ENCODE measurements around the gene EIF3I.
"Not testable (repeated sequence)": the region's sequence is repeated elsewhere in the genome, so short reads cannot be mapped to it uniquely, and the experiment has no call there.

The EIF3I gene

GRCh38 chr1:32232558-32233304 lies 10.5 kb downstream of the EIF3I start:
- DNase-seq: no peak

- DNase-seq: no peak
These were observed 12.6 kb downstream of the EIF3I start for GRCh38 chr1:32234792-32235191.

- DNase-seq: no peak
These were observed 17.1 kb downstream of the EIF3I start for GRCh38 chr1:32239337-32239736.

DNA sequence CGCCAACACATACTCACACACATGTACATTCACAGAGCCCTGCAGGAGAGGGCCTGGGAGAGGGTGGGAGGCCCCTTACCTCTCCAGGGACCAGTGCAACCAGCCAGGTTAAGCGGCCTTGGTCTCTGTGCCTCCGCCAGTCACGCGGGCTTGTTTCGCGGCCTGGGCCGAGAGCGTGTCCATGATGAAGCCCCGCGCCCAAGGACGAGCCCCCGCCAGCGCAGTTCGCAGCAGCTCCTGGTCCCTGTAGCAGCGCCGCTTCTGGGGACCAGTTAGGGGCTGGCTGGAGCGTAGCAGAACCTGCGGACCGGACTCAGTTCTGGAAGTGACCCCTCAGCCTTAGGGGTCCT lies 17.6 kb downstream of the EIF3I start:
- no peak for DNase-seq

- DNase-seq: peak; percentile 32
These were observed 18.1 kb downstream of the EIF3I start for GRCh38 chr1:32240140-32240951.

GRCh38 chr1:32241001-32241763 lies 19.0 kb downstream of the EIF3I start:
- peak; percentile 32 for DNase-seq

DNA sequence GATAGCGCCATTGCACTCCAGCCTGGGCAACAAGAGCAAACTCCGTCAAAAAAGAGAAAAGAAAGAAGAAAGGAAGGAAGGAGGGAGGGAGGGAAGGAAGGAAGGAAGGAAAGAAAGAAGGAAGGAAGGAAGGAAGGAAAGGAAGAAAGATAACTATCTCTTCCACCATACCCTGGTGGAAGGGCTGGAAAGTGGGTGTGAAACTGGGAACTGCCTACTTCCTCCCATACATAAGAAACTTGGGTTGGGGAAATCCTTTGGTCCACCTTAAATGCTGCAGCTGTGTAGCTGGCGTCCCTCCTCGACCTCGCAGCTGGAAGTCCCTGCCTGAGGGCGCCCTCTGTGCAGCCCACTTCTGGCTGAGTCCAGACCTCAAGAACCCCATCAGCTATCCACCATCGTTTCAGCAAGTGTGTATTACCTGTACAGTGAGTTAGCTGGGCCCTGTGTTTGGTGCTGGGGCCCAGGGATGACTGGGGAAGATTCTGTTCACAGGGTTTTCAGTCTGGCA lies 20.2 kb downstream of the EIF3I start:
- no peak for DNase-seq

DNA sequence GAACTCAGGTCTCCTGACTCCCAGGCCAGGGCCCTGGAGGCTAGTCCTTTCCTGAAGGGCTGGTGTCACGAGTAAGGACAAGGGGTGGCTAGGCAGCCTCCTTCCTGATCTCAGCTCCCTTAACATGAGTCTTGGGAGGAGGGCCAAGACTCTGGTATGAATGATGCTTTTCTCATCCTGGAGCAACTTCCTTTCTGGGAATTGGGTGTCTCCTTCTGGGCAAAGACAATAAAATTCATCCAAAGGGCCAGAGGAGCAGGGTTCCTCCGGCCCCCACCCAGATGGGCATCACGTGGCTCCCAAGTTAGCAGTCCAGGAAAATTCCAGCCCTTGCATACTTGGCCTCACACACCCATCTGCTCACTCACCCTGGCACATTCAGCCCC lies 24.7 kb downstream of the EIF3I start, which contains the start of gene FAM167B:
FAM167B (plus strand) TSS at position 335 of the 386 bp plus-strand sequence. CDS start 200 bp downstream, outside the sequence.
- peak; percentile 73 for DNase-seq

GRCh38 chr1:32247452-32247851 lies 25.2 kb downstream of the EIF3I start:
- DNase-seq: no peak

DNA sequence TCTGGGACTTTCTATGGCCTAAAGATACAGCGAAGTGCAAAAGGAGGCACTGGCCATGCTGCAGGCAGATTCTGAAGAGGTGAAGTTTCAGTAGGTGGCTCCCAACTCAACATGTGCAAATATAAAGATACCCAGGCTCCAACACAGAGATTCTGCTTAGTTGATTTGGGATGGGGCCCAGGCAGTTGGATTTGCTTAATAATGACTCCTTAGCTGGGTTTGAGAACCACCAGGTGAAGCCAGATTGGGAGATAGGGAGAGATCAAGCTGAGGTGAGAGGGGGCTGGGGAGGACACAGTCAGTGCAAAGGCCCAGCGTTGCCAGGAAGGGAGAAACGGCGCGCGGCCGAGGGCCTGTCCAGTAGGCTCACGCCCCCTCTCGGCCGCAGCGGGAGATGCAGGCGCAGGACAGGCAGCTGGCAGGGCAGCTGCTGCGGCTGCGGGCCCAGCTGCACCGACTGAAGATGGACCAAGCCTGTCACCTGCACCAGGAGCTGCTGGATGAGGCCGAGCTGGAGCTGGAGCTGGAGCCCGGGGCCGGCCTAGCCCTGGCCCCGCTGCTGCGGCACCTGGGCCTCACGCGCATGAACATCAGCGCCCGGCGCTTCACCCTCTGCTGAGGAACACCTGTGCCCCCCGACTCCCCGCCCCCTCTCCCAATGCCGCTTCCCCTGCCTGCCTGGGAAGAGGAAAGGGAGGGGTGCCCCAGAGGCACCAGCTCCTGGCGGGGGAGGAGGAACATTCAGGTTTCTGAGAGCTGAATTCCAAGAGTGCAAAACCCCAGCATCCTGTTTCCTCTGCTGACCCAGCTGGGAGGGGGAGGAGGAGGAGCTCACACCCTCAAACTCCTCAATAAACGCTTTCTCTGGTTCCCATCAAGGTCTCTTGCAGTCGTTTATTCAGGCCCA lies 26.0 kb downstream of the EIF3I start:
- peak; percentile 51 for DNase-seq

DNA sequence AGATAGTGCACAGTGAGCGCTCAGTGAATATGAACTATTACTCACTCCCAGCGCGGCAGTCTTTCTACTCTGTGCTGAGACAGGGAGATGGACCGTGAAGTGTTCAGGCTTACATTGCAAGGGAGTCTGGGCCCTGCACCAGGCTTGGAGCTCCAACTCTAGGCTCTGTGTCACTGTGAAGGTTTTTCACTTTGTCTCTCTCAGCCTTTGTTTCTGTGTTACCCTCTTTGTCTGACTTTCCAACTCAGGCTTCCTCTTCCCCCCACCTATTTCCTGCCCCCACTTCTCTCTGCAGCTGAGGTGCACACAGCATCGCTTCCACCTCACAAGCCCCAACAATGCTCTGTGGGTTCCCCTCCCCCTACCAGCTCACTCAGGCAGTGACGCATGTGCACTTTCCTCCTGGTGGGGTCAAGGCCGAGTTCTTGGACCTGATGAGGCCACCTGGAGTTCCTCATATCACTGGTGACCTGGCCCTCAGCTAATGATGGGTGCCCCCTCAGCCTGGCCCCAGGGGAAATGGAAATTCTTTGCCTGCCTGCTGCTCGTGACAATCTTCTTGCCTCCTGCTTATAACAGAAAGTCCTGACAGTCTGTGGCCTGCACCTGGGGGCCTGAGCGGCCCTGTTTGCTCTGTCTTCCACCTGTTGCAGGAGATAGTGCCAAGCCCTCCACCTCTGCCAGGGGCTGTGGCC lies 27.8 kb downstream of the EIF3I start:
- DNase-seq: peak; percentile 24

- no peak for DNase-seq
These were observed 28.9 kb downstream of the EIF3I start, which contains the start of gene LCK for GRCh38 chr1:32250893-32251716. LCK (plus strand) TSS chr1:32251265; CDS start chr1:32274330, 23,065 bp downstream.

DNA sequence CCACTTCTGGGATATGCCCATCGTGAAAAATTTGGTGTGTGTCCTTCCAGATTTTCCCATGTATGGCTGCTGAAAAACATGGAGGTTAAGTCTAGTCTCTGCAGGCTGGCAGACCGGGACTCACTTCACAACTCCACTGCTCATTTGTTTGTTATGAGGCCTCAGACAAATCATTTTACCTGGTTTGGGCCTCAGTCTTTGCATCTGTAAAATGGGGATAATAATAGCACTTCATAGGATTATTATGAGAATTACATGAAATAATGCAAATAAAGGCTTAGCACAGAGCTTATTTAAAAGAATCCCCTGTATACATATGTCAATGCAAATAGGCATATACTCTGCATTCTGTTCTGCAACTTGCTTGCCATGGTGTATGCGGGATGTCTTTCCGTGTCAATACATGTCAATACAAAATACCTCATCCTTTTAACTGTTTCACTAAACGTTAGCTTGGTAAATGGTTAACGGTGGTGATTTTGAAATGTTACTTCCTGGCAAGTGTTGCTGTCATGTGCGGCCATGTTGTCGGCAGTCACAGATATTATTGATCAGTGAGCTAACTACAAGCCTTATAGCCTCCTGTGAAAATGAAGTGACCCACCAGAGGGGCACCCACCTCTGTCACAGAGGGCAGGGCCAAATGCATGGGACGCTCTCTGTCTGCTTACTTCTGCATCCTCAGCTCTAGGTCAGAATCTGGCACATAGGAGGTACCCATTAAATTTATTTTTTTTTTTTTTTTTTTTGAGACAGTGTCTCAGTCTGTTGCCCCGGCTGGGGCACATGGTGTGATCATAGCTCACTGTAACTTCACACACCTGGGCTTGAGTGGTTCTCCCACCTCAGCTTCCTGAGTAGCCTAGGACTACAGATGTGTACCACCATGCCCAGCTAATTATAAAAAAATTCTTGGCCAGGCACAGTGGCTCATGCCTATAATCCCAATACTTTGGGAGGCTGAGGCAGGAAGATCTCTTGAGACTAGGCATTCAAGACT lies 33.2 kb downstream of the EIF3I start:
- DNase-seq: no peak

GRCh38 chr1:32256473-32257226 lies 34.4 kb downstream of the EIF3I start:
- no peak for DNase-seq

DNA sequence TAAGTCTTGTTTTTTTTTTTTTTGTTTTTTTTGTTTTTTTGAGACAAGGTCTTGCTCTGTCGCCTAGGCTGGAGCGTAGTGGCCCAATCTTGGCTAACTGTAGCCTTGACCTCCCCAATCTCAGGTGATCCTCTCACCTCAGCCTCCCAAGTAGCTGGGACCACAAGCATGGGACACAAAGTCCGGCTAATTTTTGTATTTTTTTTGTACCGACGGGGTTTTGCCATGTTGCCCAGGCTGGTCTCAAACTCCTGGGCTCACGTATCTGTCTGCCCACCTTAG lies 35.0 kb downstream of the EIF3I start:
- no peak for DNase-seq

GRCh38 chr1:32263236-32263593 lies 41.0 kb downstream of the EIF3I start:
- DNase-seq: not testable (repeated sequence)

DNA sequence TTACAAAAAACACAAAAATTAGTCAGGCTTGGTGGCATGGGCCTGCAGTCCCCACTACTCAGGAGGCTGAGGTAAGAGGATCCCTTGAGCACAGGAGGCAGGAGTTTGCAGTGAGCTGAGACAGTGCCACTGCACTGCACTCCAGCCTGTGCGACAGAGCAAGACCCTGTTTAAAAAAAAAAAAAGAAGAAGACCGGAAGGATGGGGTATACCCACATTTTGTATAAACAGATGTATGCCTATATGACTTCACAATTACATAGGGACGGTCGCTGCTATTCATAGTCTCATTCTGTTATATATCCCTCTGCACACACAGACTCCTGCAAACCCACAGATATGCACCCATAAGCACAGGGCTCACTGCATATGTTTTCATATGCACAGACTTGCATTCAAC lies 41.5 kb downstream of the EIF3I start:
- DNase-seq: no peak

DNA sequence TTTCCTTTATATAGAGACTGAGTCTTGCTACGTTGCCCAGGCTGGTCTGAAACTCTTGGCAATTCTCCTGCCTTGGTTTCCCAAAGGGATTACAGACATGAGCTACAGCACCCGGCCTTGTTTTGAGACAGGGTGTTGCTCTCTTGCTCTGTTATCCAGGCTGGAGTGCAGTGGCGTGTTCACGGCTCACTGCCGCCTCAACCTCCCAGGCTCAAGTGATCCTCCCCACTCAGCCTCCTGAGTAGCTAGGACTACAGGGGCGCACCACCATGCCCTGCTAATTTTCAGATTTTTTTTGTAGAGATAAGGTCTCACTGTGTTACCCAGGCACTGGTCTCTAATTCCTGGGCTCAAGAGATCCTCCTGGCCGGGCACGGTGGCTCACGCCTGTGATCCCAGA lies 43.6 kb downstream of the EIF3I start:
- DNase-seq: no peak
